ENCODE measurements around the gene TRIM73. TPM values are rescaled to one million over a fixed set of nuclear protein-coding genes. Genes with fewer than 3 reads are reported as not detected.
A peak's percentile ranks its signal among the peaks of the same experiment; 100 is the strongest.
"Not testable (repeated sequence)": the region's sequence is repeated elsewhere in the genome, so short reads cannot be mapped to it uniquely, and the experiment has no call there.

Gene TRIM73
- total RNA-seq, 4 donors from 2014 or later: 0.69 to 1.7 (median 0.77) TPM

DNA sequence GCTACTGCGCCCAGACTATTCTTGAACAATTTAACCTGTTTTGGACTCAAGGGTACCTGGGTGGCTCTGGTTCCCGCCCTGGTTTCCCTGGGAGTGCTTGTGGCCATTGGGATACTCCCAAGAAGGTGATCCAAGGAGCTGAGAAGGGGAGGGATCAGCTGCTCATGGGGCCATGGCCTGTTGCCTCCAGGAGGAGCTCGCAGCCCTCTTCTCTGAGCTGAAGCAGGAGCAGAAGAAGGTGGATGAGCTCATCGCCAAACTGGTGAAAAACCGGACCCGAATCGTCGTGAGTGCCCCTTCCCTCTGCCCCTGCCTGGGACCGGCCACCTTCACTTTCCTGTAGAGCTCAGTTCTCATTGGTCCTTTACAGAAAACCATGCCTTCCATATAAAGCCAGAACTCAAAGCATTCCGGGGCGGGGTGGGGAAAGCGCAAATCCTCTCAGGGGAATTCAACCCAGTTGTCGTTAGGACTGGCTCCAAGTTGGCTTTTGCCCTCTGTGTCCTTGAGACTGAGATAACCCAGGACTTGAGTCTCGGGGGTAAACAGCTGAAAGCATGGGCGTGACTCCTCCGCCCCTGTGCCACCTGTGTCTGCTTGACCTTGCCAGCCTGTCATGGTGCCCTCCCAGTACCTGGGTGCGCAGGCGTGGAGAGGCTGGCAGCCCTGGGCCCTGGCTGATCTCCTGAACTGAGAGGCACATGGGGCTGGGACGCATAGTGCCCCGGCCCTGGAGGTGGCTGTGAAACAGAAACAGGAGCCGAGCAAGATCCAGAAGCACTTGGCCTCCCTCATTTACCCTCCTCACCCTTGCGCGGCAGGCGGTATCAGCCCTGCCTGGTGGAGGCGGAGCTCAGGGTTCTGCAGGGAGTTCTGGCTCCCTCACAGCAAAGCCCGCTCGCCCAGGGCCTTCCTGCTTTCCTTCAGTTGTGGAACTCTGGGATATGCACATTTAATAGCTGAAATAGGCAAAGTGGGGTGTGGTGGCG, 8.3 kb downstream of the TRIM73 start:
- DNase-seq (ENCODE audit: extremely low spot score); H3K4me1 ChIP-seq; H3K27ac ChIP-seq (replicated peaks in 1 of 4); H3K9me3 ChIP-seq; intact Hi-C loops (cut with DNase I); H3K27me3 ChIP-seq; H3K4me3 ChIP-seq; H3K36me3 ChIP-seq: not testable (repeated sequence)
- WGBS: no CpG with 5 or more reads among the region's 28 CpGs

DNA sequence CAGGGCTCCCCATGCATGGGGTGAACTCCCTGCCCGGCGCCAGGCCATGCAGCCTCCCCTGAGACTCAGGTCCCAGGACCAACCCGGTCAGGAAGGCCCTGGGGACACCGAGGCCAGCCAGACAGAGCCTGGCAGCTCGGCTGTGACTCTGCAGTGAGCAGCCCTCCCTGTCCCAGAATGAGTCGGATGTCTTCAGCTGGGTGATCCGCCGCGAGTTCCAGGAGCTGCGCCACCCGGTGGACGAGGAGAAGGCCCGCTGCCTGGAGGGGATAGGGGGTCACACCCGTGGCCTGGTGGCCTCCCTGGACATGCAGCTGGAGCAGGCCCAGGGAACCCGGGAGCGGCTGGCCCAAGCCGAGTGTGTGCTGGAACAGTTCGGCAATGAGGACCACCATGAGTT, 9.2 kb downstream of the TRIM73 start:
- DNase-seq (ENCODE audit: extremely low spot score); H3K27ac ChIP-seq (replicated peaks in 1 of 4); H3K9me3 ChIP-seq; H3K27me3 ChIP-seq; H3K36me3 ChIP-seq; H3K4me3 ChIP-seq; intact Hi-C loops (cut with DNase I); H3K4me1 ChIP-seq: not testable (repeated sequence)
- WGBS: no CpG with 5 or more reads among the region's 18 CpGs

DNA sequence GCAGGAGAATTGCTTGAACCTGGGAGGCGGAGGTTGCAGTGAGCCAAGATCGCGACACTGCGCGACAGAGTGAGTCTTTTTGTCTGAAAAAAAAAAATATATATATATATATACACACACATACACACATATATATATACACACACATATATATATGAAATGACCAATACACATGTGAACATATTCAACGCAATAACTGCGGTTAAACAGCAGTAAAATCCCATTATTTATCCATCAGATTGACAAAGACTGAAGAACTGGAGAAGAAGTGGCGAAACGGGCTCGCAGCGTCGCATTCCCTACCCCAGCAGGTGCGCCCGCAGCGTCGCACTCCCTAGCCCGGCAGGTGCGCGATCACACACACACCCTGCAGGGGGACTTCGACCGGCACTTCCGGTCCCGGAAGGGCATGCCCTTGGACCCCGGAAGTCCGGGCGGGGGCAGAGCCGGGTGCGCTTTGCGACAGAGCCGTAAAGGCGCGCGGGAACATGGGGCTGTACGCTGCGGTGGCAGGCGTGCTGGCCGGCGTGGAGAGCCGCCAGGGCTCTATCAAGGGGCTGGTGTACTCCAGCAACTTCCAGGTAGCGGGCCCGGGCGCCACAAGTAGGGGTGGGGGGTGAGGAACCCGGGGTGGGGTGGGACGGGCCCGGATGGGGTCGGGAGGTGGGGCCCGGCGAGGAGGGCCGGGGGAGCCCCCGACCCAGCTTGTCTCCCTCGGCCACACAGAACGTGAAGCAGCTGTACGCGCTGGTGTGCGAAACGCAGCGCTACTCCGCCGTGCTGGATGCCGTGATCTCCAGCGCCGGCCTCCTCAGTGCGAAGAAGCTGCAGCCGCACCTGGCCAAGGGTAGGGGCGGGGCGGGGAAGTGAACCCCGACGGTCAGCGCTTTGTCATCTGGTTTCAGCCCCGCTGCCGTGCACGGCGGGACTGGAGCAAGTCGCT, 14.7 kb downstream of the TRIM73 start:
- H3K36me3 ChIP-seq; H3K4me1 ChIP-seq; DNase-seq (ENCODE audit: extremely low spot score); intact Hi-C loops (cut with DNase I); H3K27ac ChIP-seq (replicated peaks in 1 of 4); H3K9me3 ChIP-seq; H3K27me3 ChIP-seq: not testable (repeated sequence)
- WGBS: 90% methylated on average over 2 of the region's 74 CpGs
- H3K4me3 ChIP-seq: peak overlapping the region; percentile 46 to 60 (median 50)

DNA sequence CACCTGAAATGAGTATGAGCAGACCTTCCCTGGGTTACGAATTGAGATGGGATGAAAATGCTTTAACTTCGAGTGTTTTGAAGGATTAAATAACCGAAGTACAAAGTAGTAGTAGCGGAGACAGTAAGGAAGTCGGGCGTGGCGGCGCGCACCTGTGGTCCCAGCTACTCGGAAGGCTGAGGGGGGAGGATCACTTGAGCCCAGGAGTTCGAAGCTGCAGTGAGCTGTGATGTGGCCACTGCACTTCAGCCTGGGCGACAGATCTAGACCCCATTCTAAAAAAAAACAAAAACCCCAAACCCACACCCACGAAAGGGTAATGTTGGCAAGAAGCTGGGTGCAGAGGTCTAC, 15.4 kb downstream of the TRIM73 start:
- DNase-seq (ENCODE audit: extremely low spot score); H3K4me1 ChIP-seq; H3K27ac ChIP-seq (replicated peaks in 1 of 4); intact Hi-C loops (cut with DNase I); H3K4me3 ChIP-seq; H3K27me3 ChIP-seq; H3K9me3 ChIP-seq: not testable (repeated sequence)
- peaks cover 4 to 13% (median 6%) of the 10 kb centered on the region in 4 donors for H3K36me3 ChIP-seq
- no CpG with 5 or more reads among the region's 13 CpGs for WGBS

DNA sequence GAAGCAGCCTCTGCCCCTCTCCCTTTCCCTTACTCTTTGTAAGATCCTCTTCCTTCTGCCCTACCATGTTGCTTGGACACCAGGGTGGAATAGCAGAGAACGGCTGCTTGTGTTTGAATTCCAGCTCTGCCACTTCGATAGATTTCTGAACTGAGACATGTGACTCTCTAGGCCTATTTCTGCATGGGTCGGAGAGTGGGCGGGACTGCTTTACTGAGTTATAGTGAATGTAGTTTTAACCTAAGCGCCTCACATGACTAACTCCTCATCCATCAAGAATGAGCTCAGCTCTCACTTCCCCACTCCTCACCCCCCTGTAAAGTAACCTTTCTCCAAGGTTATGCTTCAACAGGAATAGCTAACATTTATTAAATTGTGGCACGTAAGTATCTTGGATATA, 18.8 kb downstream of the TRIM73 start:
- H3K4me3 ChIP-seq; H3K9me3 ChIP-seq; intact Hi-C loops (cut with DNase I); H3K4me1 ChIP-seq; H3K27me3 ChIP-seq; DNase-seq (ENCODE audit: extremely low spot score); H3K27ac ChIP-seq (replicated peaks in 1 of 4): not testable (repeated sequence)
- WGBS: 90% methylated on average over 5 of the region's 6 CpGs
- peaks cover 5 to 41% (median 25%) of the 10 kb centered on the region in 4 donors for H3K36me3 ChIP-seq

DNA sequence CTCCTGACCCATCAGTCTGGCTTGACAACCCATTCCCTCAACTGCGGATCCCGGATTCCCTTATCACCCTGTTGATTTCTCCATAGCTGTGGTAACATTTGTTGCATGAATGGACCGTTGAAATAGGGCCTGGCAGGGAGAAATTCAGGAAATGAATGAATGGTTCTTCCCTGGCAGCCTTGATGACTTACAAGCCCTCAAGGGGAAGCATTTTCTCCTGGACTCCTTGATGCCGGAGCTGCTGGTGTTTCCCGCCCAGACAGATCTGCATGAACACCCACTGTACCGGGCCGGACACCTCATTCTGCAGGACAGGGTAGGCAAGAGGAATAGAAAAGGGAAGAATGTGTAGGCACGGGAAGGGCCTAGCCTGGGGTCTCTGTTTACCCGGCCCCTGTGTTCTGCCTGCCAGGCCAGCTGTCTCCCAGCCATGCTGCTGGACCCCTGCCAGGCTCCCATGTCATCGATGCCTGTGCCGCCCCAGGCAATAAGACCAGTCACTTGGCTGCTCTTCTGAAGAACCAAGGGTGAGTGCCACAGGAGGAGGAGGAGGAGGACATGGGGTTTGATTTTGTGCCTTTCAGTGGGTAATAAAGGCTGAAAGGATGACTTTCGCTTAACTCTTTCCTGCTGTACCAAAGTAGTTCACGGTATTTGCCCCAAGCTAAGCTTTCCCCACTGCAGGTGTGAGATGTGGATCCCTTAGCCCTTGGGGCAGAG, 19.4 kb downstream of the TRIM73 start:
- H3K27me3 ChIP-seq; intact Hi-C loops (cut with DNase I); H3K4me1 ChIP-seq; DNase-seq (ENCODE audit: extremely low spot score); H3K4me3 ChIP-seq; H3K9me3 ChIP-seq; H3K27ac ChIP-seq (replicated peaks in 1 of 4): not testable (repeated sequence)
- WGBS: 73% methylated on average over 9 of the region's 13 CpGs
- H3K36me3 ChIP-seq: peaks cover 5 to 46% (median 29%) of the 10 kb centered on the region in 4 donors

DNA sequence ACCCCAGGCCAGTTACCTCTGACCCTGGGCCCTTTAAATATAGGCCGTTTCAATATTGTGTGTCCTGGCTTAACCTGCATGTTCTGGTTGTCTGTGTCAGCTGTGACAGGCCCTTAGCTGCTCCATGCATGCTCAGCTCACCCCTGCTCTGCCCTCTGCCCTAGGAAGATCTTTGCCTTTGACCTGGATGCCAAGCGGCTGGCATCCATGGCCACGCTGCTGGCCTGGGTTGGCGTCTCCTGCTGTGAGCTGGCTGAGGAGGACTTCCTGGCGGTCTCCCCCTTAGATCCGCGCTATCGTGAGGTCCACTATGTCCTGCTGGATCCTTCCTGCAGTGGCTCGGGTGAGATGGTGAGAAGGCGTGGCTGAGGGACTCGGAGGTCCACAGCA, 20.0 kb downstream of the TRIM73 start:
- H3K9me3 ChIP-seq; intact Hi-C loops (cut with DNase I); H3K27me3 ChIP-seq; DNase-seq (ENCODE audit: extremely low spot score); H3K4me3 ChIP-seq; H3K4me1 ChIP-seq; H3K27ac ChIP-seq (replicated peaks in 1 of 4): not testable (repeated sequence)
- peaks cover 5 to 52% (median 32%) of the 10 kb centered on the region in 4 donors for H3K36me3 ChIP-seq
- WGBS: 86% methylated on average over 1 of the region's 11 CpGs

DNA sequence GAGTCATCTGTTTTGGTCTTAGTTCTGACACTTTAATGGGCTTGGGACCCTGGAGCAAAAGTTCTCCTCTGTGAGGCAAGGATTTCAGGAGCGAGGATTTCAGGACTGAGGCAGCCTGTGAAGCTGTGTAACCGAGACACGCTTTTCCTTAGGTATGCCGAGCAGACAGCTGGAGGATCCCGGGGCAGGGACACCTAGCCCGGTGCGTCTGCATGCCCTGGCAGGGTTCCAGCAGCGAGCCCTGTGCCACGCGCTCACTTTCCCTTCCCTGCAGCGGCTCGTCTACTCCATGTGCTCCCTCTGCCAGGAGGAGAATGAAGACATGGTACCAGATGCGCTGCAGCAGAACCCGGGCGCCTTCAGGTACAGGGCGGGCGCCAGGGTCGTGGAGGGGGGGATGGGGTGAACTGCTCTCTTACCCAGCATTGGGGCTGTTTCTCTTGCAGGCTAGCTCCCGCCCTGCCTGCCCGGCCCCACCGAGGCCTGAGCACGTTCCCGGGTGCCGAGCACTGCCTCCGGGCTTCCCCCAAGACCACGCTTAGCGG, 20.5 kb downstream of the TRIM73 start:
- H3K9me3 ChIP-seq; DNase-seq (ENCODE audit: extremely low spot score); intact Hi-C loops (cut with DNase I); H3K4me1 ChIP-seq; H3K4me3 ChIP-seq; H3K27me3 ChIP-seq; H3K27ac ChIP-seq (replicated peaks in 1 of 4): not testable (repeated sequence)
- 93% methylated on average over 3 of the region's 27 CpGs for WGBS
- H3K36me3 ChIP-seq: peaks cover 5 to 57% (median 36%) of the 10 kb centered on the region in 4 donors

DNA sequence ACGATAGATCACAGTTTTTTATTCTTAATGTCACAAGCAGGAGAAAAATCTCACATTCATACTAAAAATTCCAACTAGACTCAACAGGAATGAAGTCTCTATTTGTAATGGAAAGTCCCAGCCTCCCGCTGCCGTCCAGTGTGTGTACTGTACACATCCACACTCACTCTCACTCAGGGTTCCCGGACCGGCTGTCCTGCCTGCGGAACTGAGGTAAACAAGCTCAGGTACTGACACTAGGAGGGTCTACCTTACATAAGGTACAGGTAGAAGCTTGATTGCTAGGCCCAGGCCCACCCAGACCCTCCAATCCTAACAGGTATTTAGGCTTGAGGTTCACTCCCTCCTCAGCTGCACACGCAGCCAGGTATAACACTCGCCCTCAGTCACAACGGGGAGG, 21.4 kb downstream of the TRIM73 start:
- H3K27me3 ChIP-seq; H3K27ac ChIP-seq (replicated peaks in 1 of 4); DNase-seq (ENCODE audit: extremely low spot score); H3K4me3 ChIP-seq; H3K9me3 ChIP-seq; intact Hi-C loops (cut with DNase I); H3K4me1 ChIP-seq: not testable (repeated sequence)
- H3K36me3 ChIP-seq: peaks cover 8 to 65% (median 44%) of the 10 kb centered on the region in 4 donors
- 82% methylated on average over 9 of the region's 9 CpGs for WGBS

DNA sequence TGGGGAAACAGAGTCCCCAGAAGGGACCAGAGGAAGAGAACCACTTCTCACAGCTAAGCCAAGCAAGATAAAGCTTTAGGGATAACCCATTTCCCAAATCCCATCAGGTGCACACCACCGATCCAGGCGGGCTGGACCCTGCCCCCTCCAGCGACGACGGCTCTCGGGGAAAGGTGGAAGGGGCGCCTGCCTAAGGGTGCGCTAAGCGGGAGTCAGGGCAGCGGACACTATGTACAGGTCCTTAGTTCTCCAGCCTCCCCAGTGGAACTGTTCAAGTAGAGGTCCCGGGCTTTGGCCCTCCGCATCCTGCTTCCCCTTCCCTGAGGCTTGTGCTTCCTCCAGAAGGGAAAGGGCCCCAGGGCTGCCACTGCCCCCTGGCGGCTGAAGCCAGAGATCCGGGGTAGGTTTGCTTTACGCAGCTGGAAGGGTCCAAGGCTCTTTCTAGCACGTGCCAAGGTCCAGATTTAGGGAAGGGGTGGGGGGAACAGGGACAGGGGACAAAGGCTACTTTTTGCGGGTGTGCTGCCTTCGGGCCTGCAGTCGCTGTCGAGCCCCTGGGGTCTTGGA, 22.9 kb downstream of the TRIM73 start:
- WGBS: 92% methylated on average over 5 of the region's 20 CpGs
- not testable (repeated sequence) for DNase-seq (ENCODE audit: extremely low spot score)

DNA sequence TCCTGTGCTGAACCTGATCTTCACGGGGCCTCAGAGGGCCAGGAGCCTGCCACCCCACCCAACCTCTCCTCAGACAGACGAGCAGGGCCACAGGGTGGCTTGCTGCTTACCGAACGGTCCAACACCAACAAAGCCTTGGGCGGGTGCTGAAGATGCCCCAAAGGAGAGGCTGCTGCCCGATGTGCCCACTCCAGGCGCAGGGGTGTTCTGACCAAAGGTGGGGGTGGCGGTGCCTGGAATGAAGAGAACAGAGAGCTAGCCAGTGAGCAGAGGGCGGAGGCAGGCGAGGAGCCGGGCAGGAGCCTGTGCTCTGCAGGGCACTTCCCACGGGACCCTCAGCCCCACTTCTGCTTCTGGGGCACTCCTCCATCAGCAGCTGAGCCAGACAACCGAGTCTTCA, 23.8 kb downstream of the TRIM73 start:
- WGBS: 88% methylated on average over 9 of the region's 13 CpGs
- H3K4me3 ChIP-seq; H3K9me3 ChIP-seq; intact Hi-C loops (cut with DNase I); DNase-seq (ENCODE audit: extremely low spot score); H3K27me3 ChIP-seq; H3K27ac ChIP-seq (replicated peaks in 1 of 4); H3K4me1 ChIP-seq: not testable (repeated sequence)
- H3K36me3 ChIP-seq: peaks cover 8 to 78% (median 55%) of the 10 kb centered on the region in 4 donors

More for the DNA sequence above, 22.9 kb downstream of the TRIM73 start:
- H3K27me3 ChIP-seq; H3K27ac ChIP-seq (replicated peaks in 1 of 4); H3K9me3 ChIP-seq; H3K4me1 ChIP-seq; intact Hi-C loops (cut with DNase I); H3K4me3 ChIP-seq: not testable (repeated sequence)
- peaks cover 8 to 70% (median 47%) of the 10 kb centered on the region in 4 donors for H3K36me3 ChIP-seq
